T1000 (cell line): Measurements from ENCODE around the gene RUNX2.
"Not testable (repeated sequence)": the region's sequence is repeated elsewhere in the genome, so short reads cannot be mapped to it uniquely, and the experiment has no call there.

Experiments
- DNase-seq: peaks from one replicate; lab custom pipeline; 2025; ENCODE audit warnings: mixed read lengths; lab: John Stamatoyannopoulos, UW

Gene RUNX2

GRCh38 chr6:45556828-45557227 lies 228.7 kb downstream of the RUNX2 start:
- DNase-seq: no peak

- DNase-seq: no peak
Observed at GRCh38 chr6:45557454-45557853, 229.3 kb downstream of the RUNX2 start.

- DNase-seq: no peak
Observed at GRCh38 chr6:45558858-45559257, 230.7 kb downstream of the RUNX2 start.

GRCh38 chr6:45560321-45560820 lies 232.2 kb downstream of the RUNX2 start:
- not testable (repeated sequence) for DNase-seq

- no peak for DNase-seq
Observed at GRCh38 chr6:45562171-45562570, 234.0 kb downstream of the RUNX2 start.

GRCh38 chr6:45563041-45563440 lies 234.9 kb downstream of the RUNX2 start:
- DNase-seq: no peak

GRCh38 chr6:45563844-45564243 lies 235.7 kb downstream of the RUNX2 start:
- no peak for DNase-seq

- no peak for DNase-seq
Observed at GRCh38 chr6:45566882-45567281, 238.8 kb downstream of the RUNX2 start.

GRCh38 chr6:45567879-45568278 lies 239.7 kb downstream of the RUNX2 start:
- DNase-seq: no peak

- no peak for DNase-seq
Observed at GRCh38 chr6:45568626-45569025, 240.5 kb downstream of the RUNX2 start.

GRCh38 chr6:45569210-45569945 lies 241.2 kb downstream of the RUNX2 start:
- DNase-seq: no peak

GRCh38 chr6:45571159-45571558 lies 243.0 kb downstream of the RUNX2 start:
- no peak for DNase-seq

- DNase-seq: no peak
Observed at GRCh38 chr6:45572833-45573232, 244.7 kb downstream of the RUNX2 start.

GRCh38 chr6:45574014-45574461 lies 245.9 kb downstream of the RUNX2 start:
- DNase-seq: no peak

GRCh38 chr6:45574885-45575284 lies 246.8 kb downstream of the RUNX2 start:
- no peak for DNase-seq

GRCh38 chr6:45576648-45577624 lies 248.8 kb downstream of the RUNX2 start:
- no peak for DNase-seq

- no peak for DNase-seq
Observed at GRCh38 chr6:45577836-45578504, 249.8 kb downstream of the RUNX2 start.

- DNase-seq: no peak
Observed at GRCh38 chr6:45584127-45584526, 256.0 kb downstream of the RUNX2 start.

GRCh38 chr6:45586216-45587171 lies 258.4 kb downstream of the RUNX2 start:
- DNase-seq: no peak

GRCh38 chr6:45587229-45588060 lies 259.3 kb downstream of the RUNX2 start:
- no peak for DNase-seq
